Neutrophil (primary cell): Measurements from ENCODE around the gene STX10.

Experiments used
- H3K27ac ChIP-seq: fragments of 200-600 bp; sonication (generic); 2 replicates; pipeline ENCODE4 v1.5.1; 2016; ENCODE audit warnings: mild to moderate bottlenecking, moderate library complexity
- H3K27me3 ChIP-seq: fragments of 200-600 bp; sonication (generic); 2 replicates; pipeline ENCODE4 v1.6.0; 2016; ENCODE audit warnings: mild to moderate bottlenecking
- H3K36me3 ChIP-seq: fragments of 200-600 bp; sonication (generic); 2 replicates; pipeline ENCODE4 v1.5.1; 2017
- H3K4me1 ChIP-seq, 2 experiments: fragments of 200-600 bp in 1 of 2; sonication (generic) in 1 of 2; 1 replicate in 1 of 2; 2 replicates in 1 of 2; pipeline versions ENCODE4 v1.5.1 to v1.6.1; 2013 to 2016; ENCODE audit warnings: low read depth in 1 of 2, low read length in 1 of 2, mild to moderate bottlenecking in 1 of 2, moderate library complexity in 1 of 2; ENCODE audit not compliant: control insufficient read depth in 1 of 2, insufficient read depth in 1 of 2
- H3K4me3 ChIP-seq, 2 experiments: fragments of 200-600 bp in 1 of 2; sonication (generic) in 1 of 2; 1 replicate in 1 of 2; 2 replicates in 1 of 2; pipeline ENCODE4 v1.5.1; 2013 to 2016; ENCODE audit warnings: low read depth in 1 of 2, low read length in 1 of 2, mild to moderate bottlenecking in 1 of 2, moderate library complexity in 1 of 2
- H3K9me3 ChIP-seq: fragments of 200-600 bp; sonication (generic); 2 replicates; pipeline ENCODE4 v1.5.1; 2016
- TF ChIP-seq, protein P1 (sequence below): fragments of 200-600 bp; sonication (generic); IDR thresholded peaks from 2 replicates; pipeline ENCODE4 v1.5.1; 2016; ENCODE audit warnings: antibody characterized with exemption

Gene STX10

DNA sequence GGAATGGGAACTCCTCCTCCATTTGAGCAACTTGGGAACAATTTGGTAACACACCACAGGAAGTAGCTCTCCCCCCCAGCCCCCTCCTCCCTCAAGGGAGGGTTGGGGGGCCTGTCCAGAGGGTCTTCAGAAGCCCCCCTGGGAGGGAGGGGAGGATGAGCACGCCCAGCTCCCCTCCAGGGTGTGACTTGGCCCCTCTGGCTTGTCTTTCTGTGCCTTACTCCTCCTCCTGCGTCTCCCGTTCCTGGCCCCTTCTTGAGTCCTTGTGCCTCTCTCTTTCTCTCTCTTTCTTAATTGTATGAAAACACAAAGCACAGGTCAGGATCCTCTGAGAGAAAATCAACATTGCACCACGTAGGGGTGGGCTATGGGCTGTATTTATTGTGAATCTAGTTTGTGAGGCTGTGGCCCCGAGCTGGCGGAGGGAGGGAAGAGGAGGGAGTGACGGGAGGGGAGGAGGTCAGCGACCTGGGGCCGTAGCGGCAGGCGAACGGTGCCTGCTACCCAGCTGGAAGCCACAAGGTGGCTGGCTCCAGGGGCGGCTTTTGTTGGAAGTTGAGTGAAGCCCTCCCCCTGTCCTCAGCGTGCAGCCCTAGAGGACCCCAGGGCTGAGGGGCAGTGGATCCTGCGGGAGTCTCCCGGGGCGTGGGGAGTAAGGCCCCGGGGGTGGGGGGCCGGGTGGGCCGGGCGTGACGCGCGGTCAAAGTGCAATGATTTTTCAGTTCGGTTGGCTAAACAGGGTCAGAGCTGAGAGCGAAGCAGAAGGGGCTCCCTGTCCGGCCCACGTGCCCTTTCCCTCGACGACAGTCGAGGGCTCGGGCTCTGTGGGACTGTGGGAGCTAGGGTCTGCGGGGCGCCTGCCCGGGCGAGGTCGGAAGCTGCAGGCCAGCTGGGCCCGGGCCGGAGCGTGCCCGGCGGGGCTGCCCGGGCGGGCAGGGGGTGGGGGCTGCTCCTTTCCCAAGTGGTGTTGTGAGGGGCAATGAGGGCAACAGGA, 53.9 kb downstream of the STX10 start:
- no peaks in the 10 kb centered on the region for H3K9me3 ChIP-seq
- peak overlapping the region; percentile 93 to 95 for H3K4me3 ChIP-seq
- peaks cover 7% of the 10 kb centered on the region for H3K27me3 ChIP-seq
- TF ChIP-seq, protein P1, sequence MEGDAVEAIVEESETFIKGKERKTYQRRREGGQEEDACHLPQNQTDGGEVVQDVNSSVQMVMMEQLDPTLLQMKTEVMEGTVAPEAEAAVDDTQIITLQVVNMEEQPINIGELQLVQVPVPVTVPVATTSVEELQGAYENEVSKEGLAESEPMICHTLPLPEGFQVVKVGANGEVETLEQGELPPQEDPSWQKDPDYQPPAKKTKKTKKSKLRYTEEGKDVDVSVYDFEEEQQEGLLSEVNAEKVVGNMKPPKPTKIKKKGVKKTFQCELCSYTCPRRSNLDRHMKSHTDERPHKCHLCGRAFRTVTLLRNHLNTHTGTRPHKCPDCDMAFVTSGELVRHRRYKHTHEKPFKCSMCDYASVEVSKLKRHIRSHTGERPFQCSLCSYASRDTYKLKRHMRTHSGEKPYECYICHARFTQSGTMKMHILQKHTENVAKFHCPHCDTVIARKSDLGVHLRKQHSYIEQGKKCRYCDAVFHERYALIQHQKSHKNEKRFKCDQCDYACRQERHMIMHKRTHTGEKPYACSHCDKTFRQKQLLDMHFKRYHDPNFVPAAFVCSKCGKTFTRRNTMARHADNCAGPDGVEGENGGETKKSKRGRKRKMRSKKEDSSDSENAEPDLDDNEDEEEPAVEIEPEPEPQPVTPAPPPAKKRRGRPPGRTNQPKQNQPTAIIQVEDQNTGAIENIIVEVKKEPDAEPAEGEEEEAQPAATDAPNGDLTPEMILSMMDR: peak; percentile 68
- peak overlapping the region; percentile 99 for H3K27ac ChIP-seq
- H3K4me1 ChIP-seq: peaks cover 52 to 64% of the 10 kb centered on the region in 2 experiments
- H3K36me3 ChIP-seq: peaks cover 14% of the 10 kb centered on the region

DNA sequence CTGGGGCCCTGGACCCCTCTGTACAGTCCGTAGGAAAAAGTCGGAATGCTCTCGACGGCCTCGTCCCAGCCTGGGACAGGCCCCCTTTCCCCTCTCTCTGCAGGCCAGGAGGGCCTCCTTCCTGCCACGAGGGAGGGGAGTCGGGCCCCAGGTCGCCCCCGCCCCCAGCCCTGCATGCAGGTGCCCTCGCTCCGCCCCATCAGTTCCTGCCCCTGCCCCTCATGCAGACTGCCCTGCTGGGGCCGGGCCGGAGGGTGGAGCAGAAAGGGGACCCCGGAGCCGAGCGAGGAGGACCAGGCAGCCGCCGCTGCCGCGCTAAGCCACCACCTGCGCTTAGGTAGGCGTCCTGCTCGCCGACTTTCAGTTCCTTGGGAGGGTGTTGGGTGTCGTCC, 54.8 kb downstream of the STX10 start:
- Histone ChIP-seq H3K4me3 (peak overlapping the region; percentile 93 to 95), H3K27me3 (peaks cover 7% of the 10 kb centered on the region), H3K4me1 (peaks cover 44 to 55% of the 10 kb centered on the region in 2 experiments), H3K36me3 (peaks cover 7% of the 10 kb centered on the region), H3K27ac (peak overlapping the region; percentile 99), H3K9me3 (no peaks in the 10 kb centered on the region)
- TF ChIP-seq, protein P1: no peak

DNA sequence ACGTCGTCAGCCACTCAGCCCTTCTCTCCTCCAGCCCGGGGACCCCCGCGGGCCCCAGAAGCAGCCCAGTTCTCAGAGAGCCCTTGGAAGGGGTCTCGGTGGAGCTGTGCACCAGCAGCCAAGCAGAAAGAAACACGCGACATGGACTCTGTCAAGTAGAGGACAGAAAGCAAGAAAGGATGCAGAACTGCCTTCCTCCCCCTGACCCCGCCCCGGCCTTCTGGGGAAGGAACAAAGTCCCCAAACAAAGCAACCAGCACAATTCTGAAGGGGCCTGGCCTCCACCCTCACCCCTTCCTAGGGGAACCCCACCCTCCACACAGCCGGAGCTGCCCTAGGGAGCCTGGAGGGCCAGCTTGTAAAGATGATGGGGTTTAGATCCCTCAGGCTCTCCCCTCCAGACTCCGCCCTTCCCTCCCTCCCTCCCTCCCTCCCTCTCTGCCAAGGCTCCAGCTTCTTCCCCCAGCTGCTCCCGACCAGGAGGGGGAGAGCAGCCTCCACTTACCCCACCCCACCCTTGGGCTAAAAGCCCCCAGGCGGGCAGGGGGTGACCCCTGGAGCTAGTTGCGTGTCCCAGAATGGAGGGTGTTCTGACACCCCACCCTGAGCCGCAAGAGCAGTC, 55.3 kb downstream of the STX10 start:
- Histone ChIP-seq H3K4me1 (peaks cover 39 to 50% of the 10 kb centered on the region in 2 experiments), H3K36me3 (peaks cover 2% of the 10 kb centered on the region), H3K4me3 (peak overlapping the region; percentile 93 to 95), H3K27ac (peak overlapping the region; percentile 99), H3K27me3 (peaks cover 7% of the 10 kb centered on the region), H3K9me3 (no peaks in the 10 kb centered on the region)
- TF ChIP-seq, protein P1: no peak

DNA sequence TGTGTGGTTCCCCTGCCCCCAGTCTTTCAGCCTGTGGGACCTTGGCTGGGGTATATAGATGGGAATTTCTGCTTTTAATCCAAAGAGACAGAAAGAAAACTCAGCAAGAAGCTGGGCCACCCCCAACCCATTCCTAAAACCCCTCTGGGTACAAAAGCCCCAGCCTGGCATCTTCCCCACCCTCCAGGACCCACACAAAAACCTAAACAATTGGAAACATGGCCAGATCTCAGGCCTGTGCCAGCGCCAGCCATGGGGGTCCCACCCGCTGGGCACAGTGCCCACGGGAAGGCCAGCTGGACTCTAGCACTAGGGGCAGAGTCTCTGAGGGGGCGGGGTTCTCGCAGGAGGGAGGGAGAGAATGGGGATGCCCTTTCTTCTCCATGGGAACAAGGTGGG, 56.1 kb downstream of the STX10 start:
- Histone ChIP-seq H3K27me3 (peaks cover 7% of the 10 kb centered on the region), H3K36me3 (no peaks in the 10 kb centered on the region), H3K4me1 (peaks cover 34 to 44% of the 10 kb centered on the region in 2 experiments), H3K9me3 (no peaks in the 10 kb centered on the region), H3K4me3 (peak overlapping the region; percentile 4 to 93), H3K27ac (peak overlapping the region; percentile 99)
- TF ChIP-seq, protein P1: no peak
